RWPE1 (cell line): Measurements from ENCODE around the gene TH.

Source experiments
- CTCF ChIA-PET: fragments of 350-600 bp; sonication (Branson Sonifier 250); formaldehyde crosslinking; extraction: SDS; loops from one replicate; lab custom pipeline; 2021; lab: Yijun Ruan, JAX
- POLR2A ChIA-PET: fragments of 400-600 bp; formaldehyde crosslinking; extraction: SDS; loops from one replicate; lab custom pipeline; 2020; ENCODE audit warnings: antibody characterized with exemption; ENCODE audit not compliant: low non-redundant PET; lab: Yijun Ruan, JAX
- DNase-seq: peaks from one replicate; pipeline ENCODE4 v3.0.0; 2012; ENCODE audit warnings: low spot score
- H3K27ac ChIP-seq: fragments of 450-650 bp; 2 replicates; pipeline ENCODE4 v1.5.1; 2017
- TF ChIP-seq, protein P1 (sequence below): fragments of 450-650 bp; conservative IDR thresholded peaks from 2 replicates; pipeline ENCODE4 v1.5.1; 2017; ENCODE audit warnings: low read depth, mild to moderate bottlenecking

Gene TH

GRCh38 chr11:2138431-2139122 is 33.0 kb downstream of the TH start:
- DNase-seq, result no peak
- TF ChIP-seq, protein P1, sequence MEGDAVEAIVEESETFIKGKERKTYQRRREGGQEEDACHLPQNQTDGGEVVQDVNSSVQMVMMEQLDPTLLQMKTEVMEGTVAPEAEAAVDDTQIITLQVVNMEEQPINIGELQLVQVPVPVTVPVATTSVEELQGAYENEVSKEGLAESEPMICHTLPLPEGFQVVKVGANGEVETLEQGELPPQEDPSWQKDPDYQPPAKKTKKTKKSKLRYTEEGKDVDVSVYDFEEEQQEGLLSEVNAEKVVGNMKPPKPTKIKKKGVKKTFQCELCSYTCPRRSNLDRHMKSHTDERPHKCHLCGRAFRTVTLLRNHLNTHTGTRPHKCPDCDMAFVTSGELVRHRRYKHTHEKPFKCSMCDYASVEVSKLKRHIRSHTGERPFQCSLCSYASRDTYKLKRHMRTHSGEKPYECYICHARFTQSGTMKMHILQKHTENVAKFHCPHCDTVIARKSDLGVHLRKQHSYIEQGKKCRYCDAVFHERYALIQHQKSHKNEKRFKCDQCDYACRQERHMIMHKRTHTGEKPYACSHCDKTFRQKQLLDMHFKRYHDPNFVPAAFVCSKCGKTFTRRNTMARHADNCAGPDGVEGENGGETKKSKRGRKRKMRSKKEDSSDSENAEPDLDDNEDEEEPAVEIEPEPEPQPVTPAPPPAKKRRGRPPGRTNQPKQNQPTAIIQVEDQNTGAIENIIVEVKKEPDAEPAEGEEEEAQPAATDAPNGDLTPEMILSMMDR, result no peak
- ChIA-PET POLR2A (no interaction called here), CTCF (interaction anchor here (0.6 to 1.6 kb wide), 4 partner anchors 12 to 116 kb away, joined by 3 to 8 read pairs (median 4); no protein-coding TSS in a partner anchor)
- H3K27ac ChIP-seq, result no peak overlapping the region

DNA sequence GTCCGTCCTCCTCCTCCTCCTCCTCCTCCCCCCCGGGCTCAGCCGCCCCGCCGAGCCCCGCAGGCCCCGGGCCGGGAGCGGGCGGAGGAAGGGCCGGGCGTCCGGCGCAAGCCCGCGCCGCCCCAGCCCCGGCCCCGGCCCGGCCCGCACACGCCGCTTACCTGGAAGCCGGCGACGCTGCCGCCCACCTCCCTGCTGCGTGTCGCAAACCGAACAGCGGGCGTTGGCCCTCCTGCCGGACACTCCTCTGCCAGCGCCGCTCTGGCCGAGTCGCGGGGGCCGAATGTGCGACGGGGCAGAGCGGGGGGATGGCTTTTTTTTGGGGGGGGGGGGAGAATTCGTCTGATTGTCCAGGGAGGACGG is 33.6 kb downstream of the TH start:
- TF ChIP-seq, protein P1, result no peak
- no peak overlapping the region for H3K27ac ChIP-seq
- DNase-seq, result no peak
- ChIA-PET CTCF (interaction anchor here (0.6 to 1.4 kb wide), 3 partner anchors 13 to 116 kb away, joined by 3 to 4 read pairs (median 4); no protein-coding TSS in a partner anchor), POLR2A (no interaction called here)

- no peak overlapping the region for H3K27ac ChIP-seq
- ChIA-PET CTCF (interaction anchor here (0.6 to 1.4 kb wide), 2 partner anchors 14 to 39 kb away, joined by 4 read pairs; no protein-coding TSS in a partner anchor), POLR2A (no interaction called here)
- TF ChIP-seq, protein P1, result no peak
- DNase-seq, result peak; percentile 81
Observed at GRCh38 chr11:2137202-2138067, 34.2 kb downstream of the TH start.

- POLR2A ChIA-PET, result no interaction called here
- DNase-seq, result no peak
- CTCF ChIA-PET, result interaction anchor here (0.6 to 1.4 kb wide), 2 partner anchors 14 to 39 kb away, joined by 4 read pairs; no protein-coding TSS in a partner anchor
- no peak overlapping the region for H3K27ac ChIP-seq
- TF ChIP-seq, protein P1, result no peak
Observed at GRCh38 chr11:2136952-2137201, 34.7 kb downstream of the TH start.

DNA sequence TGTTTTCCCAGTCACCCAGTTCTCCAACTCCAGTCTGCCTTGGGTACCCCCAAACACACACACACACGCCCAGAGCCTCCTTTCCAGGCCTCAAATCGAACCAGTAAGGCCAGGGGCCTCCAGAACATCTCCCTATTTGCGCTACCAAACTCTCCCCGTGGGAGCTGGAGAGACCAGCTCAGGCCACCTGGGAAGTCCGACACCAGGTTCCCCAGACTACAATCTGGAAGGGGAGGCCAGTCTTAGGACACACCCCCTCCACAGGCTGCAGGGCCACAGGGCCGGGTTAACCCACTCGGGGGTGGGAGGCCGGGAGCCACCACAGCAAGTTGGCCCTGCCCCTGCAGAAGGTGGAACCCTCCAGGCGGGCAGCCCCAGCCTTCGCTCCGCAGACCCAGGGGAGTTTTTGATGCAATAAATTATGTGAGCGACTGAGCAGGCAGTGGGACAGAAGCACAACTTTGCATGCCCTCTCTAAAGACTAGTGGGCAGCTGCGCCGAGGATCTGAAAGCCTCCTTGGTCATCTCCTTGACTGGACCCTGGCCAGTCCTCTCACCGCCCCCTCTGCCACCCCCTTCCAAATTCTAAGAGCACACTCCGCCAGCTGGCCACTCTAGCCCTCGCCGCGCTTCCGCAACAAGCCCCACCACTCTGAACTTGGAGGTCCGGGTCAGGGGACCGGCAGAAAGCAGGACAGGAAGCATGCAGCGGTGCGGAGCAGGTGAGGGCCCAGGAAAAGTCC is 35.2 kb downstream of the TH start:
- H3K27ac ChIP-seq, result no peak overlapping the region
- no peak for DNase-seq
- TF ChIP-seq, protein P1, result no peak
- ChIA-PET CTCF (interaction anchor here (0.6 to 1.4 kb wide), 4 partner anchors 15 to 228 kb away, joined by 3 to 7 read pairs (median 4); no protein-coding TSS in a partner anchor), POLR2A (no interaction called here)
